ENCODE results near the gene PPP2R2C. TPM values are rescaled to one million over a fixed set of nuclear protein-coding genes. Genes with fewer than 3 reads are reported as not detected.

The PPP2R2C gene
- total RNA-seq, 6 experiments from 2014 or later = 0.12 to 0.27 TPM; not detected in 4

DNA sequence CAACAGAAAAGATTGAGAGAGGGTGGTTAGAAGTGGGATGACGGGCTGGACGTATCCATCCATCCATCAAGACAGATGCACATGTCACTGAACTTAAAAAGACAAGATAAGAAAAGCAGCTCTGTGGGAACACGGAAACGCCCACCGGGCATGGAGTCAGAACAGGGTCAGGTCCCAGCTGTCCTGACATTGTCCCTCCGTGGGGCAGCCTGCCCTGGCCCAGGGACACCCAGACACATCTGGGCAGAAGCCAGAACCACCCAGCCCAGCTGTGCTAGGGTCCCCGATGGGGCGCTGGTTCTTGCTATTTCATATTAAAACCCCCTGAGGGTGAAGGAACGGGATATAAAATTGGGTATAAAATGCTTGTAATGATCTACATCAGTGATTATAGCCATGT is 88.5 kb downstream of the PPP2R2C start:
- H3K27me3 ChIP-seq = no peaks in the 10 kb centered on the region
- 47% methylated on average over 7 of the region's 9 CpGs for WGBS (ENCODE audit: insufficient coverage, low coverage, low lambda C conversion rate, missing lambda C conversion rate)
- TF ChIP-seq, protein P1, sequence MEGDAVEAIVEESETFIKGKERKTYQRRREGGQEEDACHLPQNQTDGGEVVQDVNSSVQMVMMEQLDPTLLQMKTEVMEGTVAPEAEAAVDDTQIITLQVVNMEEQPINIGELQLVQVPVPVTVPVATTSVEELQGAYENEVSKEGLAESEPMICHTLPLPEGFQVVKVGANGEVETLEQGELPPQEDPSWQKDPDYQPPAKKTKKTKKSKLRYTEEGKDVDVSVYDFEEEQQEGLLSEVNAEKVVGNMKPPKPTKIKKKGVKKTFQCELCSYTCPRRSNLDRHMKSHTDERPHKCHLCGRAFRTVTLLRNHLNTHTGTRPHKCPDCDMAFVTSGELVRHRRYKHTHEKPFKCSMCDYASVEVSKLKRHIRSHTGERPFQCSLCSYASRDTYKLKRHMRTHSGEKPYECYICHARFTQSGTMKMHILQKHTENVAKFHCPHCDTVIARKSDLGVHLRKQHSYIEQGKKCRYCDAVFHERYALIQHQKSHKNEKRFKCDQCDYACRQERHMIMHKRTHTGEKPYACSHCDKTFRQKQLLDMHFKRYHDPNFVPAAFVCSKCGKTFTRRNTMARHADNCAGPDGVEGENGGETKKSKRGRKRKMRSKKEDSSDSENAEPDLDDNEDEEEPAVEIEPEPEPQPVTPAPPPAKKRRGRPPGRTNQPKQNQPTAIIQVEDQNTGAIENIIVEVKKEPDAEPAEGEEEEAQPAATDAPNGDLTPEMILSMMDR (IDR thresholded peaks at IDR 0.05) = no peak
- TF ChIP-seq POLR2A (IDR thresholded peaks at IDR 0.05) = no peak
- no peak overlapping the region for H3K27ac ChIP-seq
- no peaks in the 10 kb centered on the region for H3K4me1 ChIP-seq
- H3K36me3 ChIP-seq = no peaks in the 10 kb centered on the region
- no peaks in the 10 kb centered on the region for H3K9me3 ChIP-seq
- no peak overlapping the region for H3K4me3 ChIP-seq
- DNase-seq (no peak), ATAC-seq (no peak)
- intact Hi-C loops (cut with DNase I) = no loop called here

DNA sequence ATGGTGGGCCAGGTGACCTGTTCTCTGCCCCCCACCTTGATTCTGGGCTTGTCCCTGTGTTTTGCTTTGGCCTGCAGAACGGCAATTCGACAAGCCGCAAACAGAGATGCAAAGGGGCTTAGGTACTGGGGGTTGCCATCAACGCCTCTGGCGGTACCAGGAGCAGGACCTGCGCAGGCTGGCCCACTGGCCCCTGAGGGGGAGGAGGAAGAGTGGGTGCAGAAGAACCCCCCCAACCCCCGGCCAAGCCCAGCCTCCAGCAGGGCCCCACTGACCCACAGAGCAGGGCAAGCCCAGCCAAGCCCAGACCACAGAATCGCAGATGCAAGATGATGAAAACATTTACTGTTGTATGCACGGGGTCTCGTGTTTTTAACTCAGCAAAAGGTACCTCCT is 89.4 kb downstream of the PPP2R2C start:
- ATAC-seq (no peak), DNase-seq (no peak)
- H3K4me1 ChIP-seq = no peaks in the 10 kb centered on the region
- no peak overlapping the region for H3K27ac ChIP-seq
- H3K9me3 ChIP-seq = no peaks in the 10 kb centered on the region
- H3K27me3 ChIP-seq = no peaks in the 10 kb centered on the region
- WGBS (ENCODE audit: insufficient coverage, low coverage, low lambda C conversion rate, missing lambda C conversion rate) = 48% methylated on average over 2 of the region's 10 CpGs
- TF ChIP-seq, protein P1 (IDR thresholded peaks at IDR 0.05) = no peak
- no peak for TF ChIP-seq POLR2A (IDR thresholded peaks at IDR 0.05)
- H3K4me3 ChIP-seq = no peak overlapping the region
- intact Hi-C loops (cut with DNase I) = no loop called here
- H3K36me3 ChIP-seq = no peaks in the 10 kb centered on the region

DNA sequence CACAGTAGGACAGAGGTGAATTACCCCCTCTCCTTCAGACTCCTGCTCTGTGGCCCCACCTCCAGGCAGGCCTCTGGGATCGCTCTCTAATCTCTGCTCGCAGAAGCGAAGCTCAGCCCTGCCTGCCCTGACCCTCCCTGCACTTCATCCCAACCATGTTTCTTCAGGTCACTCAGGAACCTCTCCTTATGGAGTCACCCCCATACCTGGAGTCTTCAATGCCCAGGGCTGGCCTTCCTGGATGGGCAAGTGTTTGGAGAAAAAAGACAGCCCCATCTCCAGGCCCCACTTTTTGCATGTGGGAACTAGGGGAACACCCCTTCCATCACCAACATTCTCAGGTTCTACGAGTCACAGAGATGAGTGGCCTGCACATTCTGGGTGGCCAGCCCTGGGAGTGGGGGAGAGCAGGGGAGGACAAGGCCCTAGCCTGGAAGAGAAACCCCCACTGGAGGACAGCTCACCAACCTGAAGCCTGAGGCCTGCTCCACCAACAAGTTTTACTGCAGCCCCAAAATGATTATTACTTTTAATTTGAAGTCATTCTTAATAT is 90.8 kb downstream of the PPP2R2C start:
- Histone ChIP-seq H3K36me3 (no peaks in the 10 kb centered on the region), H3K4me3 (no peak overlapping the region), H3K27me3 (no peaks in the 10 kb centered on the region), H3K9me3 (no peaks in the 10 kb centered on the region), H3K27ac (no peak overlapping the region), H3K4me1 (no peaks in the 10 kb centered on the region)
- DNase-seq = peak in 1 of 3 donors; percentile 15
- TF ChIP-seq, protein P1 (IDR thresholded peaks at IDR 0.05) = no peak
- no peak for TF ChIP-seq POLR2A (IDR thresholded peaks at IDR 0.05)
- 74% methylated on average over 4 of the region's 4 CpGs for WGBS (ENCODE audit: insufficient coverage, low coverage, low lambda C conversion rate, missing lambda C conversion rate)
- ATAC-seq = no peak
- intact Hi-C loops (cut with DNase I) = no loop called here

- intact Hi-C loops (cut with DNase I) = no loop called here
- H3K4me3 ChIP-seq = no peak overlapping the region
- H3K9me3 ChIP-seq = no peaks in the 10 kb centered on the region
- no peaks in the 10 kb centered on the region for H3K4me1 ChIP-seq
- H3K36me3 ChIP-seq = no peaks in the 10 kb centered on the region
- peak in 1 of 3 donors; percentile 34 for DNase-seq
- TF ChIP-seq, protein P1 (IDR thresholded peaks at IDR 0.05) = no peak
- TF ChIP-seq POLR2A (IDR thresholded peaks at IDR 0.05) = no peak
- no peak for ATAC-seq
- H3K27ac ChIP-seq = no peak overlapping the region
- WGBS (ENCODE audit: insufficient coverage, low coverage, low lambda C conversion rate, missing lambda C conversion rate) = 21% methylated on average over 9 of the region's 21 CpGs
- no peaks in the 10 kb centered on the region for H3K27me3 ChIP-seq
Measured at GRCh38 chr4:6380746-6381410, 91.5 kb downstream of the PPP2R2C start.

Data from right lobe of liver (tissue), 6 donors.